Mucosa of descending colon (tissue), 3 donors: Measurements from ENCODE around the gene MRPL36. TPM values are rescaled to one million over a fixed set of nuclear protein-coding genes. Genes with fewer than 3 reads are reported as not detected.

ENCODE experiments used
- ATAC-seq: fragments of 200-7000 bp; cut with Tn5 transposase; one replicate; pipeline ENCODE4 v1.9.1; 2020; ENCODE audit warnings: mild to moderate bottlenecking, moderate library complexity
- DNase-seq, 3 donors: peaks; one replicate each; pipeline ENCODE4 v3.0.0-alpha.2; 2020
- H3K36me3 ChIP-seq: fragments of 200-600 bp; one replicate; pipeline ENCODE4 v1.8.0; 2021; ENCODE audit warnings: low read depth, mild to moderate bottlenecking
- H3K4me1 ChIP-seq: fragments of 200-600 bp; one replicate; pipeline ENCODE4 v1.8.0; 2021; ENCODE audit warnings: low read depth, mild to moderate bottlenecking
- H3K4me3 ChIP-seq: fragments of 200-600 bp; one replicate; pipeline ENCODE4 v1.8.0; 2021; ENCODE audit warnings: mild to moderate bottlenecking
- H3K9me3 ChIP-seq: fragments of 200-600 bp; one replicate; pipeline ENCODE4 v1.8.0; 2021; ENCODE audit warnings: mild to moderate bottlenecking
- intact Hi-C, 2 donors: fragments of 100-400 bp; cut with DNase I in 1 of 2; cut with micrococcal nuclease in 1 of 2; formaldehyde crosslinking; loops; one replicate each; pipeline versions ENCODE4 v1.11.0 to v1.11.1; 2022; cut with DNase I, micrococcal nuclease
- total RNA-seq, 3 donors: library from RNA; stranded (reverse); fragmentation: NEBNext Ultra II Directional in 2 of 3; extraction: Animal tissue kit (Norgen Biotek cat#: 25700) in 2 of 3; gene quantifications; one replicate each; pipeline versions ENCODE4 v1.2.1 to v1.2.4, GENCODE V29; 2021 to 2023
- TF ChIP-seq, protein P1 (sequence below): fragments of 200-600 bp; IDR thresholded peaks from one replicate; pipeline ENCODE4 v1.8.0; 2022; ENCODE audit warnings: antibody characterized with exemption, mild to moderate bottlenecking
- donor health status: DM: no; HTN: no; CAD: no; lungs with moderate emphysema.
- donor health status: DM: no; HTN: no; CAD: no.
- donor health status: DM: no; HTN: yes; CAD: no.

Gene MRPL36
- total RNA-seq, 3 donors from 2014 or later: 26.3 to 41.4 (median 28.6) TPM

DNA sequence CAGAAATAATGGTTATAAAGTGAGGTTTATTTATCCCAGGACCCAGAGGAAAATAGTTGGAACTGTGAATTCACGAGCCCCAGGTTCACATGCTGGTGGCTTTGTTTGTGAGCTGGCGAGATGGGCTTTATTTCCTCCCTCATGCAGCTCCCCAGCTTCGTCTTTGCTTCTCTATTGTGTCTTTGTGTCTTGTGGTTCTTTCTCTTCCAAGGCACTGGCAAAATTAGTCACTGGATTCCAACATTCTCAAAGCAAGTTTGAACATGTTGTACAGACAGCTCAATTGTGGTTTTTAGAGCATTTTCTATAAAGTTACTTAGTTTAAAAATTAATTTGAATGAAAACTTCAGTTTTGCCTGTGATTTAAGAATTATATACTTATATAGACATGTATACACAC lies 8.8 kb upstream of the MRPL36 start:
- intact Hi-C loops: no loop called here
- ATAC-seq: no peak
- H3K4me1 ChIP-seq: no peaks in the 10 kb centered on the region
- H3K4me3 ChIP-seq: no peak overlapping the region
- no peak for DNase-seq
- H3K9me3 ChIP-seq: no peaks in the 10 kb centered on the region
- peaks cover 7% of the 10 kb centered on the region for H3K36me3 ChIP-seq
- TF ChIP-seq, protein P1, sequence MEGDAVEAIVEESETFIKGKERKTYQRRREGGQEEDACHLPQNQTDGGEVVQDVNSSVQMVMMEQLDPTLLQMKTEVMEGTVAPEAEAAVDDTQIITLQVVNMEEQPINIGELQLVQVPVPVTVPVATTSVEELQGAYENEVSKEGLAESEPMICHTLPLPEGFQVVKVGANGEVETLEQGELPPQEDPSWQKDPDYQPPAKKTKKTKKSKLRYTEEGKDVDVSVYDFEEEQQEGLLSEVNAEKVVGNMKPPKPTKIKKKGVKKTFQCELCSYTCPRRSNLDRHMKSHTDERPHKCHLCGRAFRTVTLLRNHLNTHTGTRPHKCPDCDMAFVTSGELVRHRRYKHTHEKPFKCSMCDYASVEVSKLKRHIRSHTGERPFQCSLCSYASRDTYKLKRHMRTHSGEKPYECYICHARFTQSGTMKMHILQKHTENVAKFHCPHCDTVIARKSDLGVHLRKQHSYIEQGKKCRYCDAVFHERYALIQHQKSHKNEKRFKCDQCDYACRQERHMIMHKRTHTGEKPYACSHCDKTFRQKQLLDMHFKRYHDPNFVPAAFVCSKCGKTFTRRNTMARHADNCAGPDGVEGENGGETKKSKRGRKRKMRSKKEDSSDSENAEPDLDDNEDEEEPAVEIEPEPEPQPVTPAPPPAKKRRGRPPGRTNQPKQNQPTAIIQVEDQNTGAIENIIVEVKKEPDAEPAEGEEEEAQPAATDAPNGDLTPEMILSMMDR: no peak

DNA sequence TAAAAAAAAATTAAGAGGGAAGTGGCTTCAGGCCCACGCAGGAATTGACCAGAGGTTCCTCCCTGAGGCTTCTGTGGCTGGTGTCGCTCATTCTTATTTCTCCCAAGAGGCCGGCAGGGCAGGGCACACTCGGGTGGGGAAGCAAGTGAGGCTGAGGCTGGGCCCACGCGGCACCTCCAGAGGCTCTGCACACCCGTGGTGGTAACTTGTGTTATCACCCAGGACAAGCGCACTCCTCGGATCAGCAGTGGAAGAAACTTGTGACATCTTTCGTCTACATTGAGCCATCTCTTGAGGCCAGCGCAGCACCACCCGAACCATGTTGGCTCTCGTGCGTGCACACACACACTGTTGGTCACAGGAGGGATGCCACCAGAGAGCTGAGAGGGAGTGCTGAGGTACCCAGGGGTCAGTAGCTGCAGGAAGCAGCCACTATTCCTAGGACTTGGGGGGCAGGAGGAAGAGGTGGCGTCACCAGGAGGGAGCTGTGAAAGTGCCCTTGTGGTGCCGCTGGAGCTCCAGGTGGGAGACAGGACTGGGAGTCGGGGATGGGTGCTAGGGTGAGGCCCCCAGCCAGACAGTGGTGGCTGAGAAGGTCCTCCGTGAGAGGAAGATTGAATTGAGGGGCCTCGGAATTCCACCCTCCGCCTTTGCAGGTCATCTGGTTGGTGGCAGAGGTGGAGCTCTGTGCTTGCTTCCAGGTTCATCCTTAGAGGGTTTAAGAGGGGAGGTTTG lies 8.0 kb upstream of the MRPL36 start:
- DNase-seq (no peak), ATAC-seq (no peak)
- Histone ChIP-seq H3K9me3 (no peaks in the 10 kb centered on the region), H3K4me1 (no peaks in the 10 kb centered on the region), H3K36me3 (peaks cover 7% of the 10 kb centered on the region), H3K4me3 (no peak overlapping the region)
- TF ChIP-seq, protein P1: no peak
- intact Hi-C loops: no loop called here

DNA sequence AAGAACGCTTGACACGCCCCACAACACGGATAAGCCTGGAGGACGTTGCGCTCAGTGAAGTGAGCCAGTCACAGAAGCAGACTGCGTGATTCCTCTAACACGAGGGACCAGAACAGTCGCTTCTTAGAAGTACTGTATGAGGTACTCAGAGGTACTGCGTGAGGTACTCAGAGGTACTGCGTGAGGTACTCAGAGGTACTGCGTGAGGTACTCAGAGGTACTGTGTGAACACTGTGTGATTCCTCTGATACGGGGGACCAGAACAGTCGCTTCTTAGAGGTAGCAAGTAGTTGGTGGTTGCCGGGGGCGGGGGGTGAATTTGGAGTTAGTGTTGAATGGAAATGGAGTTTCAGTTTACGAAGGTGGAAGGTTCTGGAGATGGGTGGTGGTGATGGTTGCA lies 7.3 kb upstream of the MRPL36 start:
- Histone ChIP-seq H3K4me1 (no peaks in the 10 kb centered on the region), H3K36me3 (peaks cover 7% of the 10 kb centered on the region), H3K4me3 (no peak overlapping the region), H3K9me3 (no peaks in the 10 kb centered on the region)
- intact Hi-C loops: no loop called here
- DNase-seq (no peak), ATAC-seq (no peak)
- TF ChIP-seq, protein P1: no peak

DNA sequence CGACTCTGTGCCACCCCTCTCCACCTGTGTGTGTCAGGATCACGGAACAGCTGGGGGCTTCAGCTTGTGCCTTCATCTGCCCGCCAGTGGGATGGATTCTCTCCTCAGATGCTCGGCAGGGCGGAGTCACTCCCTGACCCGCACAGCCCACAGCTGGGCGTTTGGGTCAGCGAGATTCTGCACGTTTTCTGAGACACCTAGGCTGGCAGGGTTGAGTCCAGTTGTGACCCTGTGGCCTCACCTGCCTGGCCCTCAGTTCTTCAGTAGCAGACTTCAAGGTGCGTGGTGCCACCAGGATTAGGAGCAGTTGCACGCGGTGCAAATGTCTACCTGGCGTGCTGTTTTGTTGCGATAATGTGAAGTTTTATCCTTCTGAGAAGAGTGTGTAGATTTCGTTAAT lies 6.6 kb upstream of the MRPL36 start:
- ATAC-seq (no peak), DNase-seq (no peak)
- Histone ChIP-seq H3K9me3 (no peaks in the 10 kb centered on the region), H3K4me3 (no peak overlapping the region), H3K36me3 (peaks cover 7% of the 10 kb centered on the region), H3K4me1 (no peaks in the 10 kb centered on the region)
- TF ChIP-seq, protein P1: no peak
- intact Hi-C loops: no loop called here

DNA sequence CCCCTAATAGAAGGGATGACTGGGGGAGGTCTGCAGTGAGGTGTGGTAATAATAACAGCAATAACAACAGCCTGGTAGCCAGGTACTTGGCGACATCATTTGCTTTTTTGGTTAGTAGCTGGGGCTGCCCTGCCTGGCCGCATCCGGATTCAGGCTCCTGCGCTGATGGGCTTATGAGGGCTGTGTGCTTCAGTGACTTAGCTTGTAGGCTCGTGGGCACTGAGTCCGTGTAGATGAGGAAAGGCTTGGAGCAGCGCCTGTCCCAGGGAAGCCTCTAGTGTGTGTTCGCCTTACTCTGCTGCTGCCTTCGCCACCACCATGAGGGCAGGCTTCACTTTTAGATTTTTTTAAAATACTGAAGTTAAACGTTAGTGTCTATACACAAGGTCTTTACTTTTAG lies 6.1 kb upstream of the MRPL36 start:
- Histone ChIP-seq H3K9me3 (no peaks in the 10 kb centered on the region), H3K4me1 (no peaks in the 10 kb centered on the region), H3K36me3 (peaks cover 7% of the 10 kb centered on the region), H3K4me3 (no peak overlapping the region)
- TF ChIP-seq, protein P1: no peak
- no peak for DNase-seq
- ATAC-seq: no peak
- intact Hi-C loops: no loop called here
